Kidney (tissue), 14 donors: ENCODE results near the gene DNAJC18. TPM values are rescaled to one million over a fixed set of nuclear protein-coding genes. Genes with fewer than 3 reads are reported as not detected.

Experiments used
- DNase-seq, 5 donors: peaks; one replicate each; pipeline ENCODE4 v3.0.0-alpha.2; 2013 to 2020
- FAIRE-seq: peaks from 2 replicates; lab custom pipeline; 2012; peaks lifted over from hg19 to GRCh38; lab: Jason Lieb, UNC
- H3K27ac ChIP-seq, 2 donors: one replicate each; pipeline ENCODE4 v1.7.0; 2013; ENCODE audit warnings: low read depth in 2 of 2, low read length in 2 of 2, inconsistent platforms in 1 of 2
- H3K27me3 ChIP-seq: one replicate; pipeline ENCODE4 v1.7.1; 2013; ENCODE audit warnings: low read length, inconsistent platforms; ENCODE audit not compliant: control insufficient read depth, insufficient read depth
- H3K36me3 ChIP-seq, 3 donors: one replicate each; pipeline versions ENCODE4 v1.7.0 to v1.7.1; 2013; ENCODE audit warnings: low read length in 3 of 3, control low read depth in 1 of 3, inconsistent platforms in 1 of 3; ENCODE audit not compliant: insufficient read depth in 3 of 3, control insufficient read depth in 2 of 3
- H3K4me1 ChIP-seq, 3 donors: one replicate each; pipeline versions ENCODE4 v1.7.0 to v1.7.1; 2013; ENCODE audit warnings: low read length in 3 of 3, inconsistent platforms in 1 of 3, low read depth in 1 of 3; ENCODE audit not compliant: control insufficient read depth in 2 of 3, insufficient read depth in 2 of 3
- H3K4me3 ChIP-seq, 3 donors: one replicate each; pipeline versions ENCODE4 v1.7.0 to v1.8.1; 2013; ENCODE audit warnings: low read length in 3 of 3, control low read depth in 1 of 3, inconsistent platforms in 1 of 3
- H3K9ac ChIP-seq, 3 donors: one replicate each; pipeline versions ENCODE4 v1.7.0 to v1.7.1; 2013; ENCODE audit warnings: low read length in 3 of 3, control low read depth in 1 of 3, inconsistent platforms in 1 of 3
- H3K9me3 ChIP-seq, 3 donors: one replicate each; pipeline versions ENCODE4 v1.7.0 to v1.7.1; 2013; ENCODE audit warnings: low read length in 3 of 3, control low read depth in 1 of 3, inconsistent platforms in 1 of 3; ENCODE audit not compliant: control insufficient read depth in 2 of 3, insufficient read depth in 1 of 3
- CTCF ChIP-seq: IDR thresholded peaks from 3 replicates; pipeline ENCODE4 v1.5.1; 2012; ENCODE audit warnings: mild to moderate bottlenecking, moderate library complexity, borderline replicate concordance; ENCODE audit not compliant: insufficient read depth; ENCODE audit errors: extremely low read depth
- intact Hi-C: fragments of 100-400 bp; cut with DNase I; formaldehyde crosslinking; loops from one replicate; pipeline ENCODE4 v1.11.1; 2022
- polyA plus RNA-seq: library from polyadenylated mRNA; stranded (reverse); fragments of 350-450 nt; fragmentation: Illumina TruSeq; extraction: RNeasy Lipid Tissue Mini Kit (QIAGEN cat#74804); gene quantifications from one replicate; pipeline ENCODE4 v1.2.3, GENCODE V29; 2014; ENCODE audit warnings: low read depth, low replicate concordance; ENCODE audit not compliant: insufficient read depth
- total RNA-seq: library from RNA; stranded (reverse); fragmentation: NEBNext Ultra II Directional; extraction: Animal tissue kit (Norgen Biotek cat#: 25700); gene quantifications from one replicate; pipeline ENCODE4 v1.2.1, GENCODE V29; 2021
- donor health status: control.
- donor health status: control.
- donor health status: control.
- donor health status: control.
- donor health status: control.
- donor health status: DM: yes; HTN: yes; CAD: no.
- donor health status: Normal renal cell carcinoma (clear cell type).

Gene DNAJC18
- total and polyA plus RNA-seq, 2 donors from 2014 or later = 3.9 to 13.7 TPM

GRCh38 chr5:139473105-139473504 lies 33.8 kb upstream of the DNAJC18 start:
- no peak overlapping the region for H3K4me3 ChIP-seq
- H3K4me1 ChIP-seq = peaks cover 0 to 7% (median 0%) of the 10 kb centered on the region in 3 donors
- no peak for FAIRE-seq
- no peaks in the 10 kb centered on the region for H3K27me3 ChIP-seq
- peaks cover 0 to 6% (median 0%) of the 10 kb centered on the region in 3 donors for H3K36me3 ChIP-seq
- no peak overlapping the region for H3K9ac ChIP-seq
- peak overlapping the region in 1 of 2 donors; percentile 64 for H3K27ac ChIP-seq
- H3K9me3 ChIP-seq = no peaks in the 10 kb centered on the region
- DNase-seq = peak in 4 of 5 donors; percentile 72 to 83 (median 72)
- intact Hi-C loops = no loop called here
- no peak for TF ChIP-seq CTCF

DNA sequence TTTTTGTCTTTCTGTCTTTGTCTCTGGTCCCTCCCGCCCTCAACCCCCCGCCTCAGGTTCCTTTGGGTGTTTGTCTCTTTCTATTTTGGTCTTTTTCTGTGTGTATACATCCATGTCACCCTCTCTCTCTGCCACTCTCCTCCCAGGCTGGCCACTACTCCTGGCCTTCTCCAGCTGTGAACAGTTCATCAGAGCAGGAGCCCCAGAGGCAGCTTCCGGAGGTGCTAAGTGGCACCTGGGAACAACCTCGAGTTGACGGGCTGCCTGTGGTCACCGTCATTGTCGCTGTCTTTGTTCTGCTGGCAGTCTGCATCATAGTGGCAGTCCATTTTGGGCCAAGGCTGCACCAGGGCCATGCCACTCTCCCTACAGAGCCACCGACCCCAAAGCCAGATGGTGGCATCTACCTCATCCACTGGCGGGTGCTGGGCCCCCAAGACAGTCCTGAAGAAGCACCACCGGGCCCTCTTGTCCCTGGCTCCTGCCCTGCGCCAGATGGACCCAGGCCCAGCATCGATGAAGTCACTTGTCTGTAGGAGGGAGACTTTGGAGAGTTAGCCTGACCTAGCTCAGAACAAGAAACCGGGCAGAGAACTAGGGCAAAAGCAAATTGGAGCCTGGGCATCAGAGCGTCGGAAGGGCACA lies 33.2 kb upstream of the DNAJC18 start:
- Histone ChIP-seq H3K4me3 (no peak overlapping the region), H3K9ac (no peak overlapping the region), H3K36me3 (no peaks in the 10 kb centered on the region), H3K27me3 (no peaks in the 10 kb centered on the region), H3K27ac (no peak overlapping the region), H3K4me1 (peaks cover 0 to 7% (median 0%) of the 10 kb centered on the region in 3 donors), H3K9me3 (no peaks in the 10 kb centered on the region)
- DNase-seq (no peak), FAIRE-seq (no peak)
- no peak for TF ChIP-seq CTCF
- intact Hi-C loops = no loop called here

- H3K36me3 ChIP-seq = no peaks in the 10 kb centered on the region
- intact Hi-C loops = no loop called here
- H3K27ac ChIP-seq = no peak within 1 kb of the TSS
- no peak for FAIRE-seq
- H3K4me3 ChIP-seq = no peak within 1 kb of the TSS
- H3K27me3 ChIP-seq = no peaks in the 10 kb centered on the region
- H3K9me3 ChIP-seq = no peaks in the 10 kb centered on the region
- H3K9ac ChIP-seq = no peak within 1 kb of the TSS
- H3K4me1 ChIP-seq = peaks cover 0 to 7% (median 0%) of the 10 kb centered on the region in 3 donors
- no peak for DNase-seq
- TF ChIP-seq CTCF = no peak
Measured at GRCh38 chr5:139470821-139471300, 31.5 kb upstream of the DNAJC18 start, which contains the start of gene SMIM33. Gene SMIM33 (plus strand): TSS chr5:139471004. CDS start chr5:139471122, 118 bp downstream.
